HG03457 (cell line): ENCODE measurements around the gene WDR54.

Experiments used
- ATAC-seq: cut with Tn5 transposase; IDR thresholded peaks from one replicate; pipeline ENCODE4 v1.9.1; 2021; ENCODE audit warnings: moderate number of reproducible peaks; ENCODE audit not compliant: unreplicated experiment

WDR54 gene

DNA sequence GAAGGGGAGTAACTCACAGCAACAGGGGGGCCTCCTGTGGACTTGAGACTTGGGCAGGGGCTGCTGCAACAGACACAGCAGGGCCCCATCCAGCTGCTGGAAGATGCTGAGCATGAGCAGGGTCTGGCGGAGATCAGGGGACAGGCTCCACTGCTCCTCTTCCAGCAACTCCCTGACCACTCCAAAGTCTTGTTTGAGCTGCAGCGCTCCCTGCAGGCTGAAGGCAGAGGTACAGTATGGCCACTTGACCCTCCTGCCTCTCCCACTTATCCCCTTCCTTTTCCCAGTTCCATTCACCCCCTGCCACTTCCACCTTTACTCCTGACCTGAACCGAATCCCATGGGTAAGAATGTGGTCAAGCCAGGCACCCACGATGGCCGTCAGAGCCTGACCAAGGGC is 53.4 kb downstream of the WDR54 start:
- no peak for ATAC-seq
